IMR-90 (cell line): ENCODE measurements around the gene HOXB2. TPM values are rescaled to one million over a fixed set of nuclear protein-coding genes. Genes with fewer than 3 reads are reported as not detected.

Experiments used
- ATAC-seq: fragments of 200-7000 bp; cut with Tn5 transposase; 2 replicates; pipeline ENCODE4 v1.9.1; 2020; ENCODE audit warnings: low read depth, mild to moderate bottlenecking, moderate library complexity
- BruUV-seq: library from RNA; stranded (reverse); fragments of 400-500 nt; replicated peaks from 2 replicates; lab custom pipeline; 2021; lab: Mats Ljungman, UMichigan
- CTCF ChIA-PET: fragments of 300-600 bp; formaldehyde crosslinking; extraction: SDS; loops from one replicate; lab custom pipeline; 2021; ENCODE audit warnings: antibody characterized with exemption; lab: Yijun Ruan, JAX
- POLR2A ChIA-PET: fragments of 300-600 bp; sonication (Branson Sonifier 250); formaldehyde crosslinking; loops from one replicate; lab custom pipeline; 2022; ENCODE audit warnings: antibody characterized with exemption; ENCODE audit not compliant: unreplicated experiment; lab: Charles Lee
- DNase-seq: peaks from one replicate; pipeline ENCODE4 v3.0.0; 2013
- H2AFZ ChIP-seq: replicated peaks from 2 replicates; pipeline ENCODE3; 2013; ENCODE audit warnings: low read length, mild to moderate bottlenecking; ENCODE audit not compliant: poor library complexity
- H2AK5ac ChIP-seq: 2 replicates; pipeline ENCODE4 v1.6.1; 2013; ENCODE audit warnings: low read depth, low read length, inconsistent platforms
- H2AK9ac ChIP-seq: replicated peaks from 2 replicates; pipeline ENCODE3; 2013; ENCODE audit warnings: mild to moderate bottlenecking, low read depth, low read length, moderate library complexity; ENCODE audit not compliant: poor library complexity
- H2BK120ac ChIP-seq: 2 replicates; pipeline ENCODE4 v1.6.1; 2013; ENCODE audit warnings: low read depth, low read length, inconsistent platforms
- H2BK15ac ChIP-seq: 3 replicates; pipeline ENCODE4 v1.6.1; 2013; ENCODE audit warnings: low read depth, low read length, inconsistent platforms
- H2BK20ac ChIP-seq: 2 replicates; pipeline ENCODE4 v1.6.1; 2013; ENCODE audit warnings: low read depth, mild to moderate bottlenecking, inconsistent platforms, low read length, moderate library complexity
- H2BK5ac ChIP-seq: 2 replicates; pipeline ENCODE4 v1.6.1; 2013; ENCODE audit warnings: mild to moderate bottlenecking, low read depth, low read length, inconsistent platforms; ENCODE audit not compliant: poor library complexity, severe bottlenecking
- H3K14ac ChIP-seq: replicated peaks from 2 replicates; pipeline ENCODE4 v1.6.1; 2013; ENCODE audit warnings: low read depth, low read length, inconsistent platforms
- H3K18ac ChIP-seq: 2 replicates; pipeline ENCODE4 v1.6.1; 2013; ENCODE audit warnings: low read depth, low read length, control low read depth
- H3K23ac ChIP-seq: 2 replicates; pipeline ENCODE4 v1.6.1; 2013; ENCODE audit warnings: low read depth, low read length, inconsistent platforms
- H3K27ac ChIP-seq: 2 replicates; pipeline ENCODE4 v1.5.1; 2013; ENCODE audit warnings: mild to moderate bottlenecking, control low read depth, low read length; ENCODE audit not compliant: insufficient read depth
- H3K27me3 ChIP-seq: 2 replicates; pipeline ENCODE4 v1.6.1; 2013; ENCODE audit warnings: low read length; ENCODE audit not compliant: control insufficient read depth, insufficient read depth
- H3K36me3 ChIP-seq: 2 replicates; pipeline ENCODE4 v1.6.1; 2013; ENCODE audit warnings: low read length, mixed read lengths; ENCODE audit not compliant: control insufficient read depth, insufficient read depth
- H3K4ac ChIP-seq: 2 replicates; pipeline ENCODE4 v1.6.1; 2013; ENCODE audit warnings: low read depth, low read length, inconsistent platforms
- H3K4me1 ChIP-seq: 2 replicates; pipeline ENCODE4 v1.6.1; 2013; ENCODE audit warnings: low read length, mixed read lengths; ENCODE audit not compliant: control insufficient read depth, insufficient read depth
- H3K4me2 ChIP-seq: 2 replicates; pipeline ENCODE4 v1.6.1; 2013; ENCODE audit warnings: low read depth, mild to moderate bottlenecking, control low read depth, low read length, moderate library complexity
- H3K4me3 ChIP-seq: 2 replicates; pipeline ENCODE4 v1.5.1; 2013; ENCODE audit warnings: low read depth, mild to moderate bottlenecking, control low read depth, low read length, moderate library complexity; ENCODE audit not compliant: insufficient read depth
- H3K56ac ChIP-seq: 2 replicates; pipeline ENCODE4 v1.6.1; 2013; ENCODE audit warnings: low read length, inconsistent platforms; ENCODE audit not compliant: insufficient read depth; ENCODE audit errors: extremely low read depth
- H3K79me1 ChIP-seq, 2 experiments: 2 replicates each; pipeline ENCODE4 v1.6.1; 2013; ENCODE audit warnings: low read length in 2 of 2, inconsistent platforms in 1 of 2, low read depth in 1 of 2
- H3K9ac ChIP-seq: 2 replicates; pipeline ENCODE4 v1.6.1; 2013; ENCODE audit warnings: low read depth, low read length, control low read depth
- H3K9me1 ChIP-seq: 2 replicates; pipeline ENCODE4 v1.6.1; 2013; ENCODE audit warnings: low read length, inconsistent platforms; ENCODE audit not compliant: insufficient read depth
- H3K9me3 ChIP-seq: 2 replicates; pipeline ENCODE4 v1.6.1; 2013; ENCODE audit warnings: low read length; ENCODE audit not compliant: control insufficient read depth, insufficient read depth
- H4K20me1 ChIP-seq: 2 replicates; pipeline ENCODE4 v1.6.1; 2013; ENCODE audit warnings: low read length, inconsistent platforms; ENCODE audit not compliant: insufficient read depth
- H4K5ac ChIP-seq: 2 replicates; pipeline ENCODE4 v1.6.1; 2013; ENCODE audit warnings: mild to moderate bottlenecking, low read depth, low read length, control low read depth
- H4K8ac ChIP-seq, 2 experiments: 2 replicates each; pipeline ENCODE4 v1.6.1; 2013; ENCODE audit warnings: low read depth in 2 of 2, low read length in 2 of 2, control low read depth in 1 of 2, inconsistent platforms in 1 of 2
- H4K91ac ChIP-seq: 2 replicates; pipeline ENCODE4 v1.6.1; 2013; ENCODE audit warnings: low read depth, low read length, inconsistent platforms; ENCODE audit not compliant: insufficient read depth
- BHLHE40 ChIP-seq: fragments of 150-350 bp; IDR thresholded peaks from 2 replicates; pipeline ENCODE4 v1.6.1; 2016; ENCODE audit warnings: mild to moderate bottlenecking, low read depth, low read length
- CEBPB ChIP-seq: IDR thresholded peaks from 2 replicates; pipeline ENCODE4 v1.6.1; 2012; ENCODE audit warnings: low read depth, low read length, improper control_type of control experiment
- CHD1 ChIP-seq: IDR thresholded peaks from 2 replicates; pipeline ENCODE4 v1.6.1; 2012; ENCODE audit warnings: low read depth, low read length, improper control_type of control experiment
- CTCF ChIP-seq: conservative IDR thresholded peaks from 2 replicates; pipeline ENCODE4 v1.5.1; 2012; ENCODE audit warnings: mild to moderate bottlenecking, low read depth, low read length, improper control_type of control experiment
- ELK1 ChIP-seq: fragments of 150-350 bp; IDR thresholded peaks from 2 replicates; pipeline ENCODE4 v1.6.1; 2016; ENCODE audit warnings: low read depth, mild to moderate bottlenecking, low read length, moderate library complexity, borderline replicate concordance
- FOS ChIP-seq: fragments of 150-350 bp; IDR thresholded peaks from 2 replicates; pipeline ENCODE4 v1.6.1; 2016; ENCODE audit warnings: low read depth, low read length
- MAFK ChIP-seq: IDR thresholded peaks from 2 replicates; pipeline ENCODE4 v1.6.1; 2012; ENCODE audit warnings: low read depth, low read length, improper control_type of control experiment
- MAZ ChIP-seq: IDR thresholded peaks from 2 replicates; pipeline ENCODE4 v1.6.1; 2012; ENCODE audit warnings: low read depth, mild to moderate bottlenecking, low read length, improper control_type of control experiment, moderate library complexity, borderline replicate concordance
- MXI1 ChIP-seq: IDR thresholded peaks from 2 replicates; pipeline ENCODE4 v1.6.1; 2012; ENCODE audit warnings: low read depth, mild to moderate bottlenecking, low read length, moderate library complexity, borderline replicate concordance
- NFE2L2 ChIP-seq: fragments of 150-350 bp; IDR thresholded peaks from 2 replicates; pipeline ENCODE4 v1.6.1; 2016; ENCODE audit warnings: low read depth, mild to moderate bottlenecking, low read length
- POLR2A ChIP-seq: IDR thresholded peaks from 2 replicates; pipeline ENCODE4 v1.6.1; 2012; ENCODE audit warnings: mild to moderate bottlenecking, low read depth, low read length
- RAD21 ChIP-seq: IDR thresholded peaks from 2 replicates; pipeline ENCODE4 v1.6.1; 2012; ENCODE audit warnings: low read length, improper control_type of control experiment
- RCOR1 ChIP-seq: IDR thresholded peaks from 2 replicates; pipeline ENCODE4 v1.6.1; 2012; ENCODE audit warnings: mild to moderate bottlenecking, low read length, improper control_type of control experiment; ENCODE audit not compliant: insufficient replicate concordance
- RFX5 ChIP-seq: IDR thresholded peaks from 2 replicates; pipeline ENCODE4 v1.8.0; 2012; ENCODE audit warnings: low read depth, mild to moderate bottlenecking, low read length, moderate library complexity
- USF2 ChIP-seq: fragments of 150-350 bp; IDR thresholded peaks from 2 replicates; pipeline ENCODE4 v1.6.1; 2017; ENCODE audit warnings: mild to moderate bottlenecking, antibody characterized with exemption, low read length, low read depth
- WGBS, 2 experiments: methylation state at CpG; one replicate each; pipeline versions ENCODE4 v1.1.5 to v1.1.7; 2013; ENCODE audit warnings: missing lambda C conversion rate in 2 of 2; ENCODE audit not compliant: insufficient read length in 1 of 2; ENCODE audit errors: extremely low coverage in 2 of 2; 5-methylcytosine and 5-hydroxymethylcytosine counted together
- dilution Hi-C: fragments of 300-500 bp; cut with HindIII; formaldehyde crosslinking; loops from one replicate; pipeline ENCODE4 v1.14.3; 2018; ENCODE audit warnings: low sequenced_read_pairs; ENCODE audit not compliant: unreplicated experiment
- in situ Hi-C: fragments of 300-500 bp; cut with MboI; formaldehyde crosslinking; loops from 3 replicates; pipeline ENCODE4 v1.14.3; 2019; ENCODE audit warnings: low sequenced_read_pairs, inconsistent platforms, mixed read lengths
- intact Hi-C: fragments of 100-400 bp; cut with micrococcal nuclease; formaldehyde crosslinking; loops from 2 replicates; pipeline ENCODE4 v1.10.0; 2022
- polyA plus RNA-seq, 3 experiments: library from polyadenylated mRNA; depleted of rRNA; stranded (reverse); fragments of >200 nt; gene quantifications; 2 replicates each; pipeline ENCODE4 v1.2.3, GENCODE V29; 2012; ENCODE audit warnings: low replicate concordance in 1 of 3
- total RNA-seq: library from RNA; depleted of rRNA; stranded (reverse); fragments of >200 nt; gene quantifications from 2 replicates; pipeline ENCODE4 v1.2.3, GENCODE V29; 2012

Gene HOXB2
- total and polyA plus RNA-seq, 2 of the 4 experiments (the other 2 are of a cell fraction), result 2.7 to 29.9 TPM

- H3K4me3 ChIP-seq, result 0 out of 2 replicates have a peak overlapping the region, but pooled peaks have one; percentile 1
- H3K9ac ChIP-seq, result peak overlapping the region; percentile 95
- H2AK9ac ChIP-seq, result peak overlapping the region; percentile 43
- DNase-seq (no peak), ATAC-seq (no peak)
- TF ChIP-seq NFE2L2 (no peak), CEBPB (no peak), RCOR1 (no peak), RAD21 (no peak), MAFK (no peak), FOS (no peak), RFX5 (no peak), ELK1 (no peak), CTCF (no peak), CHD1 (no peak), MAZ (no peak), MXI1 (no peak), POLR2A (no peak), BHLHE40 (no peak), USF2 (no peak)
- peaks cover 31% of the 10 kb centered on the region; the same call in 1 of the 2 replicates for H3K36me3 ChIP-seq
- no peak overlapping the region for H2AK5ac ChIP-seq
- intact Hi-C loops, result no loop called here
- peaks cover 0 to 2% of the 10 kb centered on the region in 2 experiments; a peak in 2 of 4 replicates for H3K79me1 ChIP-seq
- H3K4ac ChIP-seq, result peak overlapping the region; percentile 98
- no peak overlapping the region for H2BK20ac ChIP-seq
- H2BK15ac ChIP-seq, result 0 out of 3 replicates have a peak overlapping the region, but pooled peaks have one; percentile 53
- BruUV-seq, result no TSS peak
- peaks cover 59% of the 10 kb centered on the region for H3K4me1 ChIP-seq
- no peak overlapping the region for H2AFZ ChIP-seq
- H3K27me3 ChIP-seq, result no peaks in the 10 kb centered on the region
- in situ Hi-C loops, result no loop called here
- ChIA-PET CTCF (interaction anchor here (0.6 to 0.9 kb wide), 4 partner anchors 33 to 575 kb away, joined by 3 to 4 read pairs (median 4); no protein-coding TSS in a partner anchor), POLR2A (interaction anchor here (0.7 to 1.7 kb wide), 8 partner anchors 9 to 38 kb away, joined by 4 to 25 read pairs (median 4); partner anchors contain the start of gene HOXB3)
- no CpG with 5 or more reads among the region's 5 CpGs for WGBS, 2 experiments
- H3K9me3 ChIP-seq, result no peaks in the 10 kb centered on the region
- peak overlapping the region; percentile 98 for H3K14ac ChIP-seq
- peaks cover 8% of the 10 kb centered on the region for H4K20me1 ChIP-seq
- peak overlapping the region; percentile 62 to 86; a peak in 3 of 4 replicates for H4K8ac ChIP-seq
- dilution Hi-C loops, result no loop called here
- H3K9me1 ChIP-seq, result no peaks in the 10 kb centered on the region
- peak overlapping the region; percentile 94 for H2BK120ac ChIP-seq
- H3K56ac ChIP-seq, result peak overlapping the region; percentile 89
- H3K23ac ChIP-seq, result peak overlapping the region; percentile 99
- peak overlapping the region; percentile 95 for H4K91ac ChIP-seq
- H3K27ac ChIP-seq, result peak overlapping the region; percentile 93
- peak overlapping the region; percentile 81 for H3K18ac ChIP-seq
- H3K4me2 ChIP-seq, result peak overlapping the region; percentile 92
- H4K5ac ChIP-seq, result peak overlapping the region; percentile 26
- H2BK5ac ChIP-seq, result peak overlapping the region; percentile 95
These were observed 11.3 kb upstream of the HOXB2 start for GRCh38 chr17:48556229-48556575.
